Activated naive CD8-positive, alpha-beta T cell treated with anti-CD3 and anti-CD28 coated beads, Interleukin-2, amount 10 ng/mL, durations not matched to agents 7 days and 5 days (primary cell): ENCODE results near the gene STARD5. TPM values are rescaled to one million over a fixed set of nuclear protein-coding genes. Genes with fewer than 3 reads are reported as not detected.
"Not testable (repeated sequence)": the region's sequence is repeated elsewhere in the genome, so short reads cannot be mapped to it uniquely, and the experiment has no call there.

Source experiments
- ATAC-seq: fragments of 150-1000 bp; cut with Tn5 transposase; one replicate; pipeline ENCODE4 v1.10.0; 2021; ENCODE audit warnings: low read depth, moderate library complexity
- POLR2A ChIA-PET: fragments of 350-600 bp; sonication (Branson Sonifier 250); formaldehyde crosslinking; loops from one replicate; lab custom pipeline; 2021; ENCODE audit warnings: antibody characterized with exemption; lab: Charles Lee
- DNase-seq: peaks from one replicate; pipeline ENCODE4 v3.0.0; 2021
- H3K27ac Mint-ChIP-seq: one replicate; pipeline ENCODE4 v1.8.0; 2022; ENCODE audit warnings: mild to moderate bottlenecking, mixed read lengths
- H3K27me3 Mint-ChIP-seq: one replicate; pipeline ENCODE4 v1.8.0; 2022; ENCODE audit warnings: mild to moderate bottlenecking, moderate library complexity, mixed read lengths
- H3K36me3 Mint-ChIP-seq: one replicate; pipeline ENCODE4 v1.8.0; 2021; ENCODE audit warnings: mild to moderate bottlenecking, mixed read lengths
- H3K4me1 Mint-ChIP-seq: one replicate; pipeline ENCODE4 v1.8.0; 2021; ENCODE audit warnings: mixed read lengths
- H3K4me3 Mint-ChIP-seq: one replicate; pipeline ENCODE4 v1.8.0; 2022; ENCODE audit warnings: mild to moderate bottlenecking, moderate library complexity, mixed read lengths
- H3K9me3 Mint-ChIP-seq: one replicate; pipeline ENCODE4 v1.8.0; 2021; ENCODE audit warnings: mixed read lengths
- total RNA-seq, 2 experiments: library from RNA; stranded (reverse); gene quantifications; one replicate each; pipeline ENCODE4 v1.2.3, GENCODE V29; 2021

The STARD5 gene
- total RNA-seq, 2 experiments from 2014 or later: 5.4 to 7.2 TPM

GRCh38 chr15:81332326-81332725 lies 8.4 kb upstream of the STARD5 start:
- ATAC-seq: no peak
- POLR2A ChIA-PET: no interaction called here
- H3K36me3 Mint-ChIP-seq: peaks cover 3% of the 10 kb centered on the region
- H3K4me3 Mint-ChIP-seq: no peak overlapping the region
- no peaks in the 10 kb centered on the region for H3K27me3 Mint-ChIP-seq
- no peak overlapping the region for H3K27ac Mint-ChIP-seq
- H3K9me3 Mint-ChIP-seq: no peaks in the 10 kb centered on the region
- H3K4me1 Mint-ChIP-seq: peaks cover 4% of the 10 kb centered on the region
- no peak for DNase-seq

- peaks cover 8% of the 10 kb centered on the region for H3K4me1 Mint-ChIP-seq
- H3K27me3 Mint-ChIP-seq: no peaks in the 10 kb centered on the region
- H3K4me3 Mint-ChIP-seq: no peak overlapping the region
- no peak for ATAC-seq
- no peaks in the 10 kb centered on the region for H3K9me3 Mint-ChIP-seq
- POLR2A ChIA-PET: no interaction called here
- no peak overlapping the region for H3K27ac Mint-ChIP-seq
- DNase-seq: no peak
- H3K36me3 Mint-ChIP-seq: peaks cover 3% of the 10 kb centered on the region
These were observed 7.7 kb upstream of the STARD5 start for GRCh38 chr15:81331600-81331999.

- H3K27ac Mint-ChIP-seq, H3K9me3 Mint-ChIP-seq, DNase-seq, POLR2A ChIA-PET, H3K36me3 Mint-ChIP-seq, H3K4me1 Mint-ChIP-seq, ATAC-seq, H3K27me3 Mint-ChIP-seq: not testable (repeated sequence)
- H3K4me3 Mint-ChIP-seq: peak overlapping the region; percentile 0
These were observed 7.2 kb upstream of the STARD5 start for GRCh38 chr15:81331141-81331540.

- POLR2A ChIA-PET: no interaction called here
- Mint-ChIP-seq H3K27me3 (no peaks in the 10 kb centered on the region), H3K36me3 (peaks cover 3% of the 10 kb centered on the region), H3K4me3 (no peak overlapping the region), H3K9me3 (no peaks in the 10 kb centered on the region), H3K27ac (no peak overlapping the region), H3K4me1 (peaks cover 8% of the 10 kb centered on the region)
- DNase-seq (no peak), ATAC-seq (no peak)
These were observed 6.6 kb upstream of the STARD5 start for GRCh38 chr15:81330366-81331090.

GRCh38 chr15:81329446-81329845 lies 5.5 kb upstream of the STARD5 start:
- POLR2A ChIA-PET: no interaction called here
- no peak overlapping the region for H3K27ac Mint-ChIP-seq
- H3K36me3 Mint-ChIP-seq: peaks cover 3% of the 10 kb centered on the region
- H3K9me3 Mint-ChIP-seq: no peaks in the 10 kb centered on the region
- DNase-seq (no peak), ATAC-seq (no peak)
- H3K4me3 Mint-ChIP-seq: no peak overlapping the region
- H3K4me1 Mint-ChIP-seq: peaks cover 14% of the 10 kb centered on the region
- no peaks in the 10 kb centered on the region for H3K27me3 Mint-ChIP-seq

GRCh38 chr15:81327516-81327915 lies 3.6 kb upstream of the STARD5 start:
- Mint-ChIP-seq H3K4me3 (no peak overlapping the region), H3K27ac (no peak overlapping the region), H3K9me3 (no peaks in the 10 kb centered on the region), H3K27me3 (no peaks in the 10 kb centered on the region), H3K4me1 (peaks cover 23% of the 10 kb centered on the region), H3K36me3 (peaks cover 3% of the 10 kb centered on the region)
- ATAC-seq (no peak), DNase-seq (no peak)
- POLR2A ChIA-PET: interaction anchor here (0.9 to 1.4 kb wide), 3 partner anchors 18 to 326 kb away, joined by 3 read pairs; no protein-coding TSS in a partner anchor

GRCh38 chr15:81326466-81327212 lies 2.7 kb upstream of the STARD5 start:
- ATAC-seq (no peak), DNase-seq (no peak)
- no peaks in the 10 kb centered on the region for H3K27me3 Mint-ChIP-seq
- H3K36me3 Mint-ChIP-seq: peaks cover 3% of the 10 kb centered on the region
- POLR2A ChIA-PET: interaction anchor here (0.9 to 1.4 kb wide), 3 partner anchors 18 to 325 kb away, joined by 3 read pairs; no protein-coding TSS in a partner anchor
- no peak overlapping the region for H3K27ac Mint-ChIP-seq
- peaks cover 29% of the 10 kb centered on the region for H3K4me1 Mint-ChIP-seq
- no peak overlapping the region for H3K4me3 Mint-ChIP-seq
- H3K9me3 Mint-ChIP-seq: no peaks in the 10 kb centered on the region

- Mint-ChIP-seq H3K27me3 (no peaks in the 10 kb centered on the region), H3K36me3 (peaks cover 15% of the 10 kb centered on the region), H3K27ac (peak overlapping the region; percentile 91), H3K4me1 (peaks cover 25% of the 10 kb centered on the region), H3K9me3 (no peaks in the 10 kb centered on the region), H3K4me3 (peak overlapping the region; percentile 96)
- ATAC-seq (no peak), DNase-seq (no peak)
- POLR2A ChIA-PET: interaction anchor here (1.0 to 3.7 kb wide), 8 partner anchors 14 to 47 kb away, joined by 4 to 26 read pairs (median 6); no protein-coding TSS in a partner anchor
These were observed 390 bp downstream of the STARD5 start for GRCh38 chr15:81323559-81323943.

GRCh38 chr15:81322676-81323253 lies 1.2 kb downstream of the STARD5 start:
- Mint-ChIP-seq H3K9me3 (no peaks in the 10 kb centered on the region), H3K36me3 (peaks cover 16% of the 10 kb centered on the region), H3K4me1 (peaks cover 27% of the 10 kb centered on the region), H3K4me3 (peak overlapping the region; percentile 75), H3K27ac (peak overlapping the region; percentile 40), H3K27me3 (no peaks in the 10 kb centered on the region)
- POLR2A ChIA-PET: interaction anchor here (0.7 to 3.7 kb wide), 3 partner anchors 13 to 25 kb away, joined by 3 to 26 read pairs (median 16); no protein-coding TSS in a partner anchor
- DNase-seq (no peak), ATAC-seq (no peak)

GRCh38 chr15:81321667-81322066 lies 2.3 kb downstream of the STARD5 start:
- Mint-ChIP-seq H3K27ac (no peak overlapping the region), H3K9me3 (no peaks in the 10 kb centered on the region), H3K4me3 (no peak overlapping the region), H3K27me3 (no peaks in the 10 kb centered on the region), H3K4me1 (peaks cover 23% of the 10 kb centered on the region), H3K36me3 (peaks cover 13% of the 10 kb centered on the region)
- POLR2A ChIA-PET: interaction anchor here (1.2 to 3.7 kb wide), 3 partner anchors 12 to 19 kb away, joined by 3 to 26 read pairs (median 5); no protein-coding TSS in a partner anchor
- ATAC-seq (no peak), DNase-seq (no peak)

- no peaks in the 10 kb centered on the region for H3K9me3 Mint-ChIP-seq
- DNase-seq (no peak), ATAC-seq (no peak)
- peaks cover 26% of the 10 kb centered on the region for H3K36me3 Mint-ChIP-seq
- H3K27ac Mint-ChIP-seq: no peak overlapping the region
- POLR2A ChIA-PET: no interaction called here
- peaks cover 25% of the 10 kb centered on the region for H3K4me1 Mint-ChIP-seq
- no peaks in the 10 kb centered on the region for H3K27me3 Mint-ChIP-seq
- no peak overlapping the region for H3K4me3 Mint-ChIP-seq
These were observed 6.3 kb downstream of the STARD5 start for GRCh38 chr15:81317642-81318017.

GRCh38 chr15:81316267-81316666 lies 7.7 kb downstream of the STARD5 start:
- peak overlapping the region; percentile 64 for H3K27ac Mint-ChIP-seq
- peaks cover 23% of the 10 kb centered on the region for H3K4me1 Mint-ChIP-seq
- H3K36me3 Mint-ChIP-seq: peaks cover 40% of the 10 kb centered on the region
- DNase-seq (no peak), ATAC-seq (no peak)
- POLR2A ChIA-PET: no interaction called here
- no peak overlapping the region for H3K4me3 Mint-ChIP-seq
- no peaks in the 10 kb centered on the region for H3K27me3 Mint-ChIP-seq
- no peaks in the 10 kb centered on the region for H3K9me3 Mint-ChIP-seq

GRCh38 chr15:81315452-81316175 lies 8.3 kb downstream of the STARD5 start:
- ATAC-seq: peak; percentile 48

More at GRCh38 chr15:81315452-81316175, 8.3 kb downstream of the STARD5 start:
- H3K27me3 Mint-ChIP-seq: no peaks in the 10 kb centered on the region
- POLR2A ChIA-PET: interaction anchor here (1.3 kb wide), 1 partner anchor 14 kb away, joined by 3 read pairs; no protein-coding TSS in a partner anchor
- H3K27ac Mint-ChIP-seq: peak overlapping the region; percentile 64
- no peak for DNase-seq
- no peaks in the 10 kb centered on the region for H3K9me3 Mint-ChIP-seq
- H3K4me1 Mint-ChIP-seq: peaks cover 24% of the 10 kb centered on the region
- H3K4me3 Mint-ChIP-seq: no peak overlapping the region
- H3K36me3 Mint-ChIP-seq: peaks cover 41% of the 10 kb centered on the region
